ENCODE data around the gene CAMK2A. TPM values are rescaled to one million over a fixed set of nuclear protein-coding genes. Genes with fewer than 3 reads are reported as not detected.

Gene CAMK2A
- total and polyA plus RNA-seq, 4 donors = under 0.01 TPM; not detected in 3

DNA sequence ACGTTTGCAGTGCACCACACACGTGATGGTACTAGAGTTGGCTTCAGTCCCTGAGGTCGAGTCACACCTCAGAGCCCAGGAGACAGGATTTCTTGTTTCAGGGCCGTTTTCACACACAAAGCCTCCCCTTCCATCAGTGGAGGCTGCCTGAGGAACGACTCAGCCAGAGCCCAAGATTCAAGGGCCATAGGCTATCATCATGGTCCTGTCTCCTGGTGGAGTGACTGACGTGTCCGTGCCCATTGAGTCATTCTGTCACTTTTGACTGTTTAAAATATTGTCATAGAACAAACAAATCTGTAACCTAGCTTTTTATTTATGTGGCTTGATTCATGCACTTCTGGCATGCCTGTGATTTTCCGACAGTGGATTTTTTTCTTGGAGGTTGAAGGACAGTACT lies 28.3 kb downstream of the CAMK2A start:
- Histone ChIP-seq H3K27me3 (ENCODE audit: control insufficient read depth in 4 of 4, insufficient read depth in 4 of 4, low read length in 3 of 4) (no peaks in the 10 kb centered on the region), H3K4me3 (ENCODE audit: low read depth in 1 of 3, low read length in 3 of 3) (no peak overlapping the region), H3K4me1 (ENCODE audit: control insufficient read depth in 4 of 4, insufficient read depth in 4 of 4, low read length in 3 of 4) (peaks cover 4 to 19% (median 11%) of the 10 kb centered on the region in 4 donors), H3K36me3 (ENCODE audit: control insufficient read depth in 4 of 4, insufficient read depth in 3 of 4, low read depth in 1 of 4, low read length in 3 of 4) (no peaks in the 10 kb centered on the region), H3K9me3 (ENCODE audit: control insufficient read depth in 4 of 4, low read length in 3 of 4) (no peaks in the 10 kb centered on the region), H3K9ac (ENCODE audit: low read depth in 1 of 2, low read length in 2 of 2) (no peak overlapping the region), H3K27ac (ENCODE audit: low read depth in 1 of 2, low read length in 2 of 2) (no peak overlapping the region)
- 80% methylated on average over 8 of the region's 8 CpGs for WGBS
- DNase-seq (ENCODE audit: low spot score) = no peak
- TF ChIP-seq FOXA2 (IDR thresholded peaks at IDR 0.05) (no peak), HNF4G (IDR thresholded peaks at IDR 0.05) (no peak), RXRA (IDR thresholded peaks at IDR 0.05) (no peak), HNF4A (conservative IDR thresholded peaks at IDR 0.05) (no peak), FOXA1 (IDR thresholded peaks at IDR 0.05) (no peak), GABPA (IDR thresholded peaks at IDR 0.05 in 1 of 2, conservative IDR thresholded peaks at IDR 0.05 in 1 of 2) (no peak), RAD21 (IDR thresholded peaks at IDR 0.05) (no peak), NR2F2 (IDR thresholded peaks at IDR 0.05) (no peak), MAX (IDR thresholded peaks at IDR 0.05) (no peak), TAF1 (conservative IDR thresholded peaks at IDR 0.05) (no peak), SP1 (IDR thresholded peaks at IDR 0.05) (no peak), JUND (IDR thresholded peaks at IDR 0.05) (no peak)
- TF ChIP-seq, protein P1, sequence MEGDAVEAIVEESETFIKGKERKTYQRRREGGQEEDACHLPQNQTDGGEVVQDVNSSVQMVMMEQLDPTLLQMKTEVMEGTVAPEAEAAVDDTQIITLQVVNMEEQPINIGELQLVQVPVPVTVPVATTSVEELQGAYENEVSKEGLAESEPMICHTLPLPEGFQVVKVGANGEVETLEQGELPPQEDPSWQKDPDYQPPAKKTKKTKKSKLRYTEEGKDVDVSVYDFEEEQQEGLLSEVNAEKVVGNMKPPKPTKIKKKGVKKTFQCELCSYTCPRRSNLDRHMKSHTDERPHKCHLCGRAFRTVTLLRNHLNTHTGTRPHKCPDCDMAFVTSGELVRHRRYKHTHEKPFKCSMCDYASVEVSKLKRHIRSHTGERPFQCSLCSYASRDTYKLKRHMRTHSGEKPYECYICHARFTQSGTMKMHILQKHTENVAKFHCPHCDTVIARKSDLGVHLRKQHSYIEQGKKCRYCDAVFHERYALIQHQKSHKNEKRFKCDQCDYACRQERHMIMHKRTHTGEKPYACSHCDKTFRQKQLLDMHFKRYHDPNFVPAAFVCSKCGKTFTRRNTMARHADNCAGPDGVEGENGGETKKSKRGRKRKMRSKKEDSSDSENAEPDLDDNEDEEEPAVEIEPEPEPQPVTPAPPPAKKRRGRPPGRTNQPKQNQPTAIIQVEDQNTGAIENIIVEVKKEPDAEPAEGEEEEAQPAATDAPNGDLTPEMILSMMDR (IDR thresholded peaks at IDR 0.05; ENCODE audit: low read depth, low read length, missing input control) = no peak

DNA sequence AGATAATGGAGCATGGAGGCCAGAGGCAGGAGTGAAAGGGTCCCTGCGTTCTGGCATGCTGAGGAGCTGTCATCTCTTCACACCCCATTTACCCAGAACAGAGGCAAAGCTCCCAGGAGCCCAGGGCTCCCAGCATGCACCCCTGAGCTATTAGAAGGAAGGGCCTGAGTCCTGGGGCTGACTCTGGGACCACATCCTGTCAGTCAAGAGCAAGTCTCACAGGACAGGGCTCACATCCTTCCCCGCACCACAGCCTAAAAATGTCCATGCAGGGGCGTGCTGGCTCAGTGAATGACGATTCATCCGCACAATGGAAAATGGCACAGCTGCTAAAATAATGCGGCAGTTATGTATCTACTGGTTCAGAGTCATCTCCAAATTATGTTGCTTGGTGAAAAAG lies 31.4 kb downstream of the CAMK2A start:
- DNase-seq (ENCODE audit: low spot score) = no peak
- 90% methylated on average over 6 of the region's 6 CpGs for WGBS
- TF ChIP-seq, protein P2, sequence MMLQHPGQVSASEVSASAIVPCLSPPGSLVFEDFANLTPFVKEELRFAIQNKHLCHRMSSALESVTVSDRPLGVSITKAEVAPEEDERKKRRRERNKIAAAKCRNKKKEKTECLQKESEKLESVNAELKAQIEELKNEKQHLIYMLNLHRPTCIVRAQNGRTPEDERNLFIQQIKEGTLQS (IDR thresholded peaks at IDR 0.05) = no peak
- no peak for TF ChIP-seq EGR1 (IDR thresholded peaks at IDR 0.05; ENCODE audit: low read depth in 2 of 2)

GRCh38 chr5:150257424-150257823 lies 32.1 kb downstream of the CAMK2A start:
- H3K36me3 ChIP-seq (ENCODE audit: control insufficient read depth in 4 of 4, insufficient read depth in 3 of 4, low read depth in 1 of 4, low read length in 3 of 4) = no peaks in the 10 kb centered on the region
- no peaks in the 10 kb centered on the region for H3K9me3 ChIP-seq (ENCODE audit: control insufficient read depth in 4 of 4, low read length in 3 of 4)
- H3K27me3 ChIP-seq (ENCODE audit: control insufficient read depth in 4 of 4, insufficient read depth in 4 of 4, low read length in 3 of 4) = no peaks in the 10 kb centered on the region
- H3K4me1 ChIP-seq (ENCODE audit: control insufficient read depth in 4 of 4, insufficient read depth in 4 of 4, low read length in 3 of 4) = no peaks in the 10 kb centered on the region
- WGBS = 86% methylated on average over 11 of the region's 11 CpGs
- no peak overlapping the region for H3K4me3 ChIP-seq (ENCODE audit: low read depth in 1 of 3, low read length in 3 of 3)
- no peak overlapping the region for H3K27ac ChIP-seq (ENCODE audit: low read depth in 1 of 2, low read length in 2 of 2)
- DNase-seq (ENCODE audit: low spot score) = no peak
- no peak overlapping the region for H3K9ac ChIP-seq (ENCODE audit: low read depth in 1 of 2, low read length in 2 of 2)
- TF ChIP-seq SP1 (IDR thresholded peaks at IDR 0.05) (no peak), NR2F2 (IDR thresholded peaks at IDR 0.05) (no peak), RAD21 (IDR thresholded peaks at IDR 0.05) (no peak), GABPA (IDR thresholded peaks at IDR 0.05 in 1 of 2, conservative IDR thresholded peaks at IDR 0.05 in 1 of 2) (no peak), MAX (IDR thresholded peaks at IDR 0.05) (no peak), HNF4G (IDR thresholded peaks at IDR 0.05) (no peak), TAF1 (conservative IDR thresholded peaks at IDR 0.05) (no peak), FOXA2 (IDR thresholded peaks at IDR 0.05) (no peak), YY1 (IDR thresholded peaks at IDR 0.05) (no peak), REST (IDR thresholded peaks at IDR 0.05) (no peak), FOXA1 (IDR thresholded peaks at IDR 0.05) (no peak), JUND (IDR thresholded peaks at IDR 0.05) (no peak)
- TF ChIP-seq, protein P3, sequence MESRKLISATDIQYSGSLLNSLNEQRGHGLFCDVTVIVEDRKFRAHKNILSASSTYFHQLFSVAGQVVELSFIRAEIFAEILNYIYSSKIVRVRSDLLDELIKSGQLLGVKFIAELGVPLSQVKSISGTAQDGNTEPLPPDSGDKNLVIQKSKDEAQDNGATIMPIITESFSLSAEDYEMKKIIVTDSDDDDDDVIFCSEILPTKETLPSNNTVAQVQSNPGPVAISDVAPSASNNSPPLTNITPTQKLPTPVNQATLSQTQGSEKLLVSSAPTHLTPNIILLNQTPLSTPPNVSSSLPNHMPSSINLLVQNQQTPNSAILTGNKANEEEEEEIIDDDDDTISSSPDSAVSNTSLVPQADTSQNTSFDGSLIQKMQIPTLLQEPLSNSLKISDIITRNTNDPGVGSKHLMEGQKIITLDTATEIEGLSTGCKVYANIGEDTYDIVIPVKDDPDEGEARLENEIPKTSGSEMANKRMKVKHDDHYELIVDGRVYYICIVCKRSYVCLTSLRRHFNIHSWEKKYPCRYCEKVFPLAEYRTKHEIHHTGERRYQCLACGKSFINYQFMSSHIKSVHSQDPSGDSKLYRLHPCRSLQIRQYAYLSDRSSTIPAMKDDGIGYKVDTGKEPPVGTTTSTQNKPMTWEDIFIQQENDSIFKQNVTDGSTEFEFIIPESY (IDR thresholded peaks at IDR 0.05) = no peak
- TF ChIP-seq, protein P1 (IDR thresholded peaks at IDR 0.05; ENCODE audit: low read depth, low read length, missing input control) = no peak

More for the DNA sequence above, 31.4 kb downstream of the CAMK2A start:
- Histone ChIP-seq H3K4me3 (ENCODE audit: low read depth in 1 of 3, low read length in 3 of 3) (no peak overlapping the region), H3K9ac (ENCODE audit: low read depth in 1 of 2, low read length in 2 of 2) (no peak overlapping the region), H3K27me3 (ENCODE audit: control insufficient read depth in 4 of 4, insufficient read depth in 4 of 4, low read length in 3 of 4) (no peaks in the 10 kb centered on the region), H3K4me1 (ENCODE audit: control insufficient read depth in 4 of 4, insufficient read depth in 4 of 4, low read length in 3 of 4) (no peaks in the 10 kb centered on the region), H3K36me3 (ENCODE audit: control insufficient read depth in 4 of 4, insufficient read depth in 3 of 4, low read depth in 1 of 4, low read length in 3 of 4) (no peaks in the 10 kb centered on the region), H3K27ac (ENCODE audit: low read depth in 1 of 2, low read length in 2 of 2) (no peak overlapping the region), H3K9me3 (ENCODE audit: control insufficient read depth in 4 of 4, low read length in 3 of 4) (no peaks in the 10 kb centered on the region)
